Endothelial cell of umbilical vein (primary cell): ENCODE measurements around the gene CYP11A1. TPM values are rescaled to one million over a fixed set of nuclear protein-coding genes. Genes with fewer than 3 reads are reported as not detected.

Experiments
- BruUV-seq: library from RNA; stranded (reverse); fragments of 400-500 nt; replicated peaks from 2 replicates; lab custom pipeline; 2021; lab: Mats Ljungman, UMichigan
- CTCF ChIA-PET: fragments of 300-600, 350-600 bp; sonication (Branson Sonifier 250); formaldehyde crosslinking; loops from one replicate; lab custom pipeline; 2021; ENCODE audit warnings: antibody characterized with exemption, inconsistent platforms; lab: Charles Lee
- POLR2A ChIA-PET: fragments of 300-600, 350-600 bp; sonication (Branson Sonifier 250); formaldehyde crosslinking; loops from one replicate; lab custom pipeline; 2021; ENCODE audit warnings: antibody characterized with exemption, inconsistent platforms; lab: Charles Lee
- DNase-seq: peaks from one replicate; pipeline ENCODE4 v3.0.0-alpha.2; 2011; ENCODE audit warnings: low read depth, low spot score
- FAIRE-seq: peaks from 2 replicates; lab custom pipeline; 2011; peaks lifted over from hg19 to GRCh38; lab: Jason Lieb, UNC
- H2AFZ ChIP-seq: 2 replicates; pipeline ENCODE4 v1.6.0; 2012; ENCODE audit warnings: low read depth, low read length, control low read depth, inconsistent platforms
- H3K27ac ChIP-seq: 2 replicates; pipeline ENCODE4 v1.5.1; 2011; ENCODE audit warnings: low read depth, mild to moderate bottlenecking, control low read depth, low read length, moderate library complexity; ENCODE audit not compliant: insufficient read depth
- H3K27me3 ChIP-seq, 2 experiments: 2 replicates each; pipeline versions ENCODE4 v1.6.0 to v1.6.1; 2011; ENCODE audit warnings: low read length in 2 of 2, mixed read lengths in 1 of 2; ENCODE audit not compliant: control insufficient read depth in 2 of 2, insufficient read depth in 2 of 2
- H3K36me3 ChIP-seq, 2 experiments: 2 replicates in 1 of 2; 3 replicates in 1 of 2; pipeline ENCODE4 v1.5.1; 2011; ENCODE audit warnings: low read length in 2 of 2, mild to moderate bottlenecking in 1 of 2, moderate library complexity in 1 of 2; ENCODE audit not compliant: control insufficient read depth in 2 of 2, insufficient read depth in 2 of 2; ENCODE audit errors: extremely low read depth in 1 of 2
- H3K4me1 ChIP-seq: 3 replicates; pipeline ENCODE4 v1.5.1; 2011; ENCODE audit warnings: mild to moderate bottlenecking, low read length; ENCODE audit not compliant: control insufficient read depth, insufficient read depth; ENCODE audit errors: extremely low read depth
- H3K4me2 ChIP-seq: 2 replicates; pipeline ENCODE4 v1.6.1; 2011; ENCODE audit warnings: low read length, control low read depth, mixed read lengths; ENCODE audit not compliant: insufficient read depth
- H3K4me3 ChIP-seq, 3 experiments: fragments of 200-600 bp in 1 of 3; sonication (generic), shearing (Covaris generic) in 1 of 3; replicated peaks in 1 of 3; 2 replicates each; pipeline ENCODE4 v1.5.1; 2011 to 2016; ENCODE audit warnings: control low read depth in 3 of 3, low read length in 3 of 3, mild to moderate bottlenecking in 2 of 3, inconsistent platforms in 1 of 3, low read depth in 1 of 3, moderate library complexity in 1 of 3; ENCODE audit not compliant: insufficient read depth in 1 of 3
- H3K79me2 ChIP-seq: 2 replicates; pipeline ENCODE4 v1.6.0; 2012; ENCODE audit warnings: low read length, inconsistent platforms; ENCODE audit not compliant: control insufficient read depth, insufficient read depth
- H3K9ac ChIP-seq: replicated peaks from 2 replicates; pipeline ENCODE3; 2011; ENCODE audit warnings: low read length, control low read depth; ENCODE audit not compliant: insufficient read depth; ENCODE audit errors: extremely low read depth
- H3K9me1 ChIP-seq: replicated peaks from 3 replicates; pipeline ENCODE4 v1.6.0; 2011; ENCODE audit warnings: mild to moderate bottlenecking, low read length; ENCODE audit not compliant: control insufficient read depth, insufficient read depth; ENCODE audit errors: extremely low read depth
- H3K9me3 ChIP-seq: replicated peaks from 2 replicates; pipeline ENCODE4 v1.5.1; 2012; ENCODE audit warnings: low read length, inconsistent platforms; ENCODE audit not compliant: control insufficient read depth, insufficient read depth
- H4K20me1 ChIP-seq: replicated peaks from 2 replicates; pipeline ENCODE3; 2011; ENCODE audit warnings: mild to moderate bottlenecking, low read length; ENCODE audit not compliant: control insufficient read depth, insufficient read depth; ENCODE audit errors: extremely low read depth
- CTCF ChIP-seq, 2 donors: IDR thresholded peaks; 1 replicate in 1 of 2; 2 replicates in 1 of 2; pipeline ENCODE4 v1.5.1; 2011; ENCODE audit warnings: low read length in 2 of 2, mild to moderate bottlenecking in 2 of 2, moderate library complexity in 2 of 2, control low read depth in 1 of 2, inconsistent platforms in 1 of 2, low read depth in 1 of 2; ENCODE audit not compliant: insufficient read depth in 1 of 2; ENCODE audit errors: extremely low read depth in 1 of 2
- EZH2 ChIP-seq: IDR thresholded peaks from 2 replicates; pipeline ENCODE4 v1.6.1; 2012; ENCODE audit warnings: borderline replicate concordance, low read depth, mild to moderate bottlenecking, moderate library complexity, low read length, inconsistent platforms; ENCODE audit not compliant: severe bottlenecking
- FOS ChIP-seq: IDR thresholded peaks from 2 replicates; pipeline ENCODE4 v1.6.1; 2011; ENCODE audit warnings: mild to moderate bottlenecking, low read length, moderate library complexity, borderline replicate concordance; ENCODE audit not compliant: insufficient read depth
- GATA2 ChIP-seq: IDR thresholded peaks from 2 replicates; pipeline ENCODE4 v1.7.0; 2011; ENCODE audit warnings: low read depth, mild to moderate bottlenecking, moderate library complexity, mixed read lengths, low read length; ENCODE audit not compliant: insufficient read length, insufficient read depth
- JUN ChIP-seq: IDR thresholded peaks from 2 replicates; pipeline ENCODE4 v1.6.1; 2011; ENCODE audit warnings: borderline replicate concordance, low read depth; ENCODE audit not compliant: insufficient read length, insufficient read depth
- MAX ChIP-seq: IDR thresholded peaks from 2 replicates; pipeline ENCODE4 v1.6.1; 2011; ENCODE audit not compliant: insufficient read depth, insufficient read length
- MYC ChIP-seq: IDR thresholded peaks from one replicate; pipeline ENCODE4 v1.6.1; 2011; ENCODE audit warnings: mild to moderate bottlenecking, low read depth, low read length
- POLR2A ChIP-seq: IDR thresholded peaks from 2 replicates; pipeline ENCODE4 v1.6.1; 2012; ENCODE audit warnings: low read depth, mild to moderate bottlenecking, control low read depth, low read length
- POLR2AphosphoS5 ChIP-seq: IDR thresholded peaks from 2 replicates; pipeline ENCODE4 v1.6.1; 2012; ENCODE audit warnings: low read depth, mild to moderate bottlenecking, control low read depth, low read length, moderate library complexity; ENCODE audit not compliant: insufficient read depth
- dilution Hi-C: fragments of 300-500 bp; cut with MboI; formaldehyde crosslinking; loops from one replicate; pipeline ENCODE4 v1.15.0; 2019; ENCODE audit warnings: low sequenced_read_pairs; ENCODE audit not compliant: extremely low pct_ligation_motif_present
- intact Hi-C: fragments of 100-400 bp; cut with micrococcal nuclease; formaldehyde crosslinking; loops from one replicate; pipeline ENCODE4 v1.10.0; 2022
- polyA plus RNA-seq, 4 experiments: library from polyadenylated mRNA; depleted of rRNA in 3 of 4; stranded (reverse) in 3 of 4; unstranded in 1 of 4; fragments of >200 nt; gene quantifications; 2 replicates each; pipeline versions ENCODE4 v1.2.1 to v1.2.3, GENCODE V29; 2011 to 2012; ENCODE audit warnings: missing spikeins in 1 of 4
- total RNA-seq: library from RNA; stranded (reverse); gene quantifications from 2 replicates; pipeline ENCODE4 v1.2.3, GENCODE V29; 2021

The CYP11A1 gene
- total and polyA plus RNA-seq, 2 donors (not counting 3 experiments of a cell fraction or from before 2014, with no cell fraction given), result 0.08 TPM; not detected in 1

GRCh38 chr15:74387141-74387541 is 19.7 kb upstream of the CYP11A1 start:
- dilution Hi-C loops, result no loop called here

More at GRCh38 chr15:74387141-74387541, 19.7 kb upstream of the CYP11A1 start:
- Histone ChIP-seq H3K36me3 (no peaks in the 10 kb centered on the region), H3K27ac (no peak overlapping the region), H3K4me1 (peaks cover 28% of the 10 kb centered on the region), H3K9me1 (no peaks in the 10 kb centered on the region), H4K20me1 (no peaks in the 10 kb centered on the region), H3K9ac (no peak overlapping the region), H3K4me2 (no peak overlapping the region), H3K4me3 (no peak overlapping the region), H3K9me3 (no peaks in the 10 kb centered on the region), H2AFZ (no peak overlapping the region), H3K27me3 (no peaks in the 10 kb centered on the region), H3K79me2 (no peaks in the 10 kb centered on the region)
- DNase-seq, result no peak
- ChIA-PET CTCF (interaction anchor here (13.9 kb wide), 1 partner anchor 53 kb away, joined by 313 read pairs; no protein-coding TSS in a partner anchor), POLR2A (no interaction called here)
- TF ChIP-seq POLR2A (no peak), CTCF (IDR thresholded peaks at IDR 0.05; ENCODE audit: extremely low read depth in 1 of 2, insufficient read depth in 1 of 2, low read depth in 1 of 2, low read length in 2 of 2) (no peak), GATA2 (no peak), JUN (no peak), MYC (no peak), POLR2AphosphoS5 (no peak), EZH2 (no peak), FOS (no peak), MAX (no peak)
- FAIRE-seq, result no peak
- no TSS peak for BruUV-seq
- intact Hi-C loops, result no loop called here
